Measurements from ENCODE around the gene TARS3.
"Not testable (repeated sequence)": the region's sequence is repeated elsewhere in the genome, so short reads cannot be mapped to it uniquely, and the experiment has no call there.

Gene TARS3

DNA sequence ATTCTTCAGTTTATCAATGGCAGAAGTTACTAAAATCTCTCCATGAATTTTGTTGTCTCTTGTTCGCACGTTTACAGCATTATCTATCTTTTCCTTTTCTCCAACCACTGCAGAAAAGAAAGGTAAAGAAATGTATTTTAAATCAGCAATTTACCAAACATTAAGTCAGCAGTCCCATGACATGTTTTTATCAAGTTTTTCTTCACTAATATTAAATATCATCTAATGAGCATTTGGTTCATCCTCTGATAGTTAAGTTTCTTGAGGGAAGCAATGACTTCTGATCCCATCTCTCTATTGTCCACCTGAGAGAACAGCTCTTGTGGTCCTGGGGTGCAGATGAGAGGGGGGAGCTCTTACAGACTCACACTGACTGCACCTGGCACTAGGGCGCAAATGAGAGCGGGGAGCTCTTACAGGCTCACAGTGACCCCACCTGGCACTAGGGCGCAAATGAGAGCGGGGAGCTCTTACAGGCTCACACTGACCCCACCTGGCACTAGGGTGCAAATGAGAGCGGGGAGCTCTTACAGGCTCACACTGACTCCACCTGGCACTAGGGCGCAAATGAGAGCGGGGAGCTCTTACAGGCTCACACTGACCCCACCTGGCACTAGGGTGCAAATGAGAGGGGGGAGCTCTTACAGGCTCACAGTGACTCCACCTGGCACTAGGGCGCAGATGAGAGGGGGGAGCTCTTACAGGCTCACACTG is 69.5 kb downstream of the TARS3 start:
- not testable (repeated sequence) for DNase-seq (ENCODE audit: low read depth, low spot score)

- no peak for DNase-seq (ENCODE audit: low read depth, low spot score)
Observed at GRCh38 chr15:101654171-101654570, 70.1 kb downstream of the TARS3 start.

- no peak for DNase-seq (ENCODE audit: low read depth, low spot score)
Observed at GRCh38 chr15:101652786-101653430, 71.4 kb downstream of the TARS3 start.

DNA sequence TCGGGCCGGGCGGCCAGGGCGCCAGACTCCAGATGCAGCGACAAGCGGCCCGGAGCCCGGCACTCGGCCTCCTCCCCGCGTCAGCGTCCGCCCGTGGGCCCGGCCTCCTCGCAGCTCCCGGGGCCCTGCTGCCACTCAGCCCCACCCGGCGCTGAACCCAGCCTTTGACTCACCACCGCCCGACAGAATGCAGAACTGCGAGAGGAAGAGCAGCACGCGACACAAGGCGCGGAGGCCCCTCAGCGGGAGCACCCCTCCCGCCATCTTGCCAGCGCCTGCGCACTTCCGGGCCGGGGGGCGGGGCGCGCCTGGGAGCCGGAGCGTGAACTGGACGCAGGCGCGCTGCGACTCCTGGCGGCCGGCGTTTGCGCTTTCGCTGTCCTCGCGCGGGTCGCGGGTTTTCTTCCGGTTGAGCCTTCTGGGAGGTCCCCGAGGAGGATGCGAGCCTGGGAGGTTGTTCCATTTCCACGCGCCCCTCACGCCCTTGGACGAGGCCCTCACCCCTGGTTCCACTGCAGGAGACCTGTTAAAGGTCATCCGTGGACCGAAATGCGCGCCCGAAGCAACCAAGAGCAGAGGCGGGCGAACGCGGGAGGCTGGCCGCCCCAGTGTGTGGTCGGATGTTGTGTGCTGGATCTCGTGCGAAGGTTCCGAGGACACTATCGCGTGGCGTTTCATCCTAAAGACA is 72.0 kb downstream of the TARS3 start, which contains the start of gene TM2D3:
Gene TM2D3, minus strand, starts transcription at position 284 of the 688 bp plus-strand sequence. Its CDS starts 20 bp downstream, at position 264.
- DNase-seq (ENCODE audit: low read depth, low spot score), result peak; percentile 87

- no peak for DNase-seq (ENCODE audit: low read depth, low spot score)
Observed at GRCh38 chr15:101651554-101652097, 72.6 kb downstream of the TARS3 start.

GRCh38 chr15:101650145-101650544 is 74.1 kb downstream of the TARS3 start:
- DNase-seq (ENCODE audit: low read depth, low spot score), result no peak

- no peak for DNase-seq (ENCODE audit: low read depth, low spot score)
Observed at GRCh38 chr15:101648356-101648755, 75.9 kb downstream of the TARS3 start.

DNA sequence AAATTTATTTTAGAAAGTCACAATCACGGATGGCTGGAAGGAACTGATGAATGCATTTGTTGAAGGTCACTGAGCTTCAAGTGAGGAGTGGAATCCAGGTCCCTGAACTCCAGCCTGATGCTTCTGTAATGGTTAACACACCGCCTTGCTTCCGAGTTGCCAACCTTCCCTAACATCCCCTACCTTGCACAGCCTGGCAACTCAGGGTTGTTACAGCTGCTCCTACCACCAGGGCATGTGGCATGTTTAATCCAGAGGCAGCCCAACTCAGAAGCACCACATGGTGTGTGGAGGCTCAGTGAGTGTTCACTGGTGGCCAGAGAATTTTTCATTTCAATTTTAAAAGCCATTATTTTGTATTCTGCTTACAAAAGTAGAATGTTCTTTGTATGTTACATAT is 77.0 kb downstream of the TARS3 start:
- DNase-seq (ENCODE audit: low read depth, low spot score), result no peak

DNA sequence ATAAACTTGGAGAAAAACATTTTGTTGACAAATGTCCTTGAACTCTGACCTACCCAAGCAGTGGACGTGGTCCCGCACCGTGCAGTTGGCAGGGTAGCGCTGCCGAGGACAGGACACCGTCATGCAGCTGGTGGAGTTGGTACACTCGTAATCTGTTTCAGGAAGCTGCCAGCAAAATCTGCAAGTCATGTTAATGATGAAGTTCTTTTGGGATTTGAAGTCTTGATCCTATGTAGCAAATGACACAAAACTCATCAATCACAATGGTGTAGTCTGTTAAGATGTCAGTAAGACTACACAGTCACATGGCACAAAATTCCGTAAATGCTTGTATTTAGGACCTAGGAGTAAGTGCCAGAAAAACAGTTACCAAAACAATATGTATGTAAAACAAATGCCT is 77.6 kb downstream of the TARS3 start:
- DNase-seq (ENCODE audit: low read depth, low spot score), result no peak

DNA sequence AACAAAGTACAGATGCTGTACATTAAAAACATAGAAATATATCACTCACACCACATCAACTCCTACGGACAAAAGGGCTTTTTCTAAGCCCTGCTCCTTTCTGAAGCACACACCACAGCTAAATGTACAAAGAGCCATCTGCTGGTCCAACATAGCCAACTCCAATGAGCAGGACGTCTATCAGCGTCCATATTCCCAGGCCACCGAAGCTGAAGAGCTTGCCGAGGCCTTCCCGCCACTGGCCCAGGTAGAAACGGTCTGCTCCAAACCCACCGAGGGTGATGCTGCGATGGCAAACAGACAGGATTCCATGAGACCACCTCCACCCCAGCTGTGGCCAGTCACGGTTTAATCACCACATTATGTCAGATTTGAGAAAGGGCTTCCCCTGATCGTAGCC is 81.9 kb downstream of the TARS3 start:
- DNase-seq (ENCODE audit: low read depth, low spot score), result no peak

DNA sequence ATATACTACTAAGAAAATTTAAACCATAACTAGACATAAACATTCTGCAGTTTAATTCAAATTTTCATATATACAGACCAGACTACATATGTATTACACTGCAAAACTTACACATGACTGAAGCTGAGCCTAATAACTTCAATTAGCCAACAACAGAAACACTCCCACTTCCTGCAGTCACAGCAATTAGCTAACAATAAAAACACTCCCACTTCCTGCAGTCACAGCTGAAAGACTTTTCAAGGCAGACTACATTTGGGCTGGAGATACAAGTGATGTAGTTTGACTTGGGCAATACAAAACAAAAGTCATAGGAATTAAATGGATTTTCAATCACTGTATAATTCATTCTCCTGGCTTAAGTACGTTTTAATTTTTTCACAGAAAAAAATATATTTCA is 82.4 kb downstream of the TARS3 start:
- DNase-seq (ENCODE audit: low read depth, low spot score), result peak; percentile 21

DNA sequence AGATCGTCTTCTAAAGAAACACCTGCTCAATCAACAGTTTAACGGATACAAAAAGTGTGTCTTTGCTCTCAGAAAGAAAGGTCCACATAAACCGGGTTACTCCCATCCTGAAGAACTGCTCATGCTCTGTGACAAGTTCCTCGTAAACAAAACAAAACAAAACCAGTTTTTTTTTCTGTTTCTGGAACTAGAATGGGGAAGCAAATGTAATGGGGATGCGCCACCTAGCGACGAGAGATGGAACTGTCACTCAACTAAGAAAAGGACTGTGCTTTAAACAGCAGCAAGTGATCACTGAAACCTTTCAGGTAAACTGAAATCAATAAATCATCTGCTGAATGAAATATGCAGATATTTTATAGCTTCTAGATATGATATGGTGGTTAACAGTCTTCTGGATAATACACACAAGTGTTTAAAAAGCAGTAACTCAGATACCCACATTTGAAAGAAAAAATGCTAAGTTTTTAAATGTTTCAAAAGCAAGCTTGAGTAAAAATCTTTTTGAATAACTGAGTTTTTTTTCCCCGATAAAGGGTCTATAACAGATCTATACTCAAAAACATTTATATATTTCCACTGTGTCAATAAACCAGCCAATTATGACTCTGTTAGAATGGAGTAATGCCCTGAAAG is 83.0 kb downstream of the TARS3 start:
- peak; percentile 57 for DNase-seq (ENCODE audit: low read depth, low spot score)

DNA sequence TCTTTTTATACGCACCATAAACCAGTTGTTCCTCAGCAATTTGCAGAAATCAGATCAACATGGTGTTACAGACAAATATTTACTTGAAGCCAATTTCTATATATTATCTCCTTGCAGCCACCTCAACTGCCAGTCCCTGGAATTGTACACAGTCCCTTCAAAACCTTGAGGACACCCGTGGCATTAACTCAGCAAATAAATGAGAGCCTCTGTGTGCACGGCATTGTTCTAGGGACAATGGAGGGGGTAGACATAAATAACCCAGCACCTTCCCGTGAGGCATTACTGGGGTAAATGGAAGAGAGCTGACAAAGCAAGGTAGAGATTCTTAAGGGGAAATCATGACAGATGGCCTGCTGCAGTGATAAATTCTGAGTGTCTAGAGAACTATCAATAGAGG is 84.6 kb downstream of the TARS3 start:
- no peak for DNase-seq (ENCODE audit: low read depth, low spot score)

GRCh38 chr15:101637919-101638318 is 86.4 kb downstream of the TARS3 start:
- DNase-seq (ENCODE audit: low read depth, low spot score), result no peak

DNA sequence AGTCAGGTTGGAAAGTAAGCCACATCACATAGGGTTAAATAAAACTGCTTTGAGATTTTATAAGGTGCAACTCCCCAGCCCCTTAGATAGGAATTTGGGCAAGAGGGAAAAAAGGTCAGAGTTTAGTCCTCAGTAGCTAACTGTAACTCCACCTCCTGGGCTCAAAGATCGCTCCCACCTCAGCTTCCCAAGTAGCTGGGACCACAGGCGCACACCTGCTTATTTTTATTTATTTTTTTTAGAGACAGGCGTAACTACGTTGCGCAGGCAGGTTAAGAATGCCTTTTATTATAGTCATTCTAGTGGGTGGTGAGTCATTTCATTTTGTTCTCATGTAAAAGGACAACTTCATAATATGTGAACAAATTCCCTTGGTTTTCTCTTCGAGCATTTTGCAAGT is 86.8 kb downstream of the TARS3 start:
- DNase-seq (ENCODE audit: low read depth, low spot score), result no peak

DNA sequence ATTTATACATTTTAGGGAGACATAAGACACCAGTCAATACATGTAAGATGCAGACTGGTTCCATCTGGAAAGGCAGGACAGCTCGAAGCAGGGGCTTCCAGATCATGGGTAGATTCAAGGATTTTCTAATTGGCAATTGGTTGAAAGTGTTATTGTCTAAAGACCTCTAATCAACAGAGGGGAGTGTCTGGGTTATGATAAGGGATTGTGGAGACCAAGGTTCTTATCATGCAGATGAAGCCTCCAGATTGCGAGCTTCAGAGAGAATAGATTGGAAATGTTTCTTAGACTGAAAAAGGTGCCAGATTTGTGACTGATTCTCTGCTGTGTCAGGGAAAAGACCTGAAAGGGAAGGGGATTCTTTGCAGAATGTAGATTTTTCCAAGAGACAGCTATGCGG is 87.2 kb downstream of the TARS3 start:
- no peak for DNase-seq (ENCODE audit: low read depth, low spot score)

GRCh38 chr15:101635944-101636727 is 88.1 kb downstream of the TARS3 start:
- no peak for DNase-seq (ENCODE audit: low read depth, low spot score)

- DNase-seq (ENCODE audit: low read depth, low spot score), result no peak
Observed at GRCh38 chr15:101633356-101633755, 90.9 kb downstream of the TARS3 start.

DNA sequence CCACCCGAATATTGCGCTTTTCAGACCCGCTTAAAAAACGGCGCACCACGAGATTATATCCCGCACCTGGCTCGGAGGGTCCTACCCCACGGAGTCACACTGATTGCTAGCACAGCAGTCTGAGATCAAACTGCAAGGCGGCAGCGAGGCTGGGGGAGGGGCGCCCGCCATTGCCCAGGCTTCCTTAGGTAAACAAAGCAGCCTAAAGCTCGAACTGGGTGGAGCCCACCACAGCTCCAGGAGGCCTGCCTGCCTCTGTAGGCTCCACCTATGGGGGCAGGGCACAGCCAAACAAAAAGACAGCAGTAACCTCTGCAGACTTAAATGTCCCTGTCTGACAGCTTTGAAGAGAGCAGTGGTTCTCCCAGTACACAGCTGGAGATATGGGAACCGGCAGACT is 97.5 kb downstream of the TARS3 start:
- DNase-seq (ENCODE audit: low read depth, low spot score), result not testable (repeated sequence)

GRCh38 chr15:101625980-101626379 is 98.3 kb downstream of the TARS3 start:
- DNase-seq (ENCODE audit: low read depth, low spot score), result no peak

DNA sequence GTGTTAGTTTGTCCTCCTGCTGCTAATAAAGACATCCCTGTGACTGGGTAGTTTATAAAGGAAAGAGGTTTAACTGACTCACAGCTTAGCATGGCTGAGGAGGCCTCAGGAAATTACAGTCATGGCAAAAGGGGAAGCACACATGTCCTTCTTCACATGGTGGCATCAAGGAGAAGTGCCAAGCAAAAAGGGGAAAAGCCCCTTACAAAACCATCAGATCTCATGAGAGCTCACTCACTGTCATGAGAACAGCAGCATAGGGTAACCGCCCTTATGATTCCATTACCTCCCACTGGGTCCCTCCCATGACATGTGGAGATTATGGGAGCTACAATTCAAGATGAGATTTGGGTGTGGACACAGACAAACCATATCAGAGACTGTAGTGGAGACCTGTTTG is 99.1 kb downstream of the TARS3 start:
- no peak for DNase-seq (ENCODE audit: low read depth, low spot score)

Data from activated CD4-positive, CD25-positive, alpha-beta regulatory T cell treated with anti-CD3 and anti-CD28 coated beads, Interleukin-2, amount 50 U/mL, for 16 hours (primary cell).